ENCODE results near the gene PKLR. TPM values are rescaled to one million over a fixed set of nuclear protein-coding genes. Genes with fewer than 3 reads are reported as not detected.

The PKLR gene
- polyA plus RNA-seq, 1 of the 3 experiments (the other 2 are of a cell fraction): not detected

DNA sequence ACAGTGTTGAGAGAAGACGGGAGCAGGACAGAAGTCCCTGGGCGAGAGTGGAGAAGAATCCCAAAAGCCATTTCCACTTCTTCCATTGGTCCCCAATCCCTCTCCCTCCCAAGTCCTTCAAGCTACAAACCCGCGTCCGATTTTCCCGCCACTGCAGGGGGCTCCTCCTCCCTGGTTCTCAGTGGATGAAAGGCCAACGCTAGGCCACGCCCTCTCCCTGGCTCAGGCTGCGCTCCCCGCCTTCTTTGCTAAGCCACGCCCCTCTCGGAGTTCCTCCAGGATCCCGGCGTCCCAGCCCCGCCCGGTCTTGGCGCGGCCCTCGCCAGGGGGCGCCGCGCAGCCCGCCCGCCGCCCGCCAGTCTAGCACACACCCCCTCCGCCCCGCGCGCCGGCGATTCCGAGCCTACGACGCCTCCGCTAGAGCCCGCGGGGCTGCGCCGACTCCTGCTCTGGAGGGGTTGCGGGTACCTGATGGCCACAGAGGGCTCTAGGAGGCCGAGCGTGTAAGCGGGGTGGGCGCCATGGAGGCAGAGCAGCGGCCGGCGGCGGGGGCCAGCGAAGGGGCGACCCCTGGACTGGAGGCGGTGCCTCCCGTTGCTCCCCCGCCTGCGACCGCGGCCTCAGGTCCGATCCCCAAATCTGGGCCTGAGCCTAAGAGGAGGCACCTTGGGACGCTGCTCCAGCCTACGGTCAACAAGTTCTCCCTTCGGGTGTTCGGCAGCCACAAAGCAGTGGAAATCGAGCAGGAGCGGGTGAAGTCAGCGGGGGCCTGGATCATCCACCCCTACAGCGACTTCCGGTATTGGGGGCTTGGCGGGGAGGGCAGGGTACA, 24.0 kb downstream of the PKLR start, which contains the start of gene HCN3:
TSS of gene HCN3 (plus strand) at position 394 of the 832 bp plus-strand sequence. CDS start at position 522, 128 bp downstream.
- WGBS (ENCODE audit: low lambda C conversion rate): 4% methylated on average over 17 of the region's 68 CpGs
- POLR2A ChIA-PET: interaction anchor here (0.7 to 1.0 kb wide), 2 partner anchors 15 to 46 kb away, joined by 3 to 4 read pairs; partner anchors contain the start of gene SCAMP3
- TF ChIP-seq POLR2AphosphoS5 (IDR thresholded peaks at IDR 0.05; ENCODE audit: low read depth, low read length) (0 out of 2 replicates have a peak, but pooled peaks have one; percentile 28), FOSL2 (IDR thresholded peaks at IDR 0.05; ENCODE audit: borderline replicate concordance, low read depth) (no peak), RAD21 (IDR thresholded peaks at IDR 0.05; ENCODE audit: low read length) (peak; percentile 46), MXI1 (IDR thresholded peaks at IDR 0.05; ENCODE audit: low read depth, low read length) (peak; percentile 36; the same call in 1 of the 2 replicates), SMC3 (IDR thresholded peaks at IDR 0.05; ENCODE audit: low read depth, low read length) (peak; percentile 73), GABPA (IDR thresholded peaks at IDR 0.05; ENCODE audit: low read depth) (no peak), TCF12 (IDR thresholded peaks at IDR 0.05) (no peak), NRF1 (IDR thresholded peaks at IDR 0.05; ENCODE audit: low read depth, low read length) (no peak; the same call in none of the 2 replicates), TAF1 (IDR thresholded peaks at IDR 0.05; ENCODE audit: borderline replicate concordance, low read depth, low read length) (no peak), ELF1 (IDR thresholded peaks at IDR 0.05) (no peak), RCOR1 (IDR thresholded peaks at IDR 0.05; ENCODE audit: low read length) (no peak), SIN3A (IDR thresholded peaks at IDR 0.05; ENCODE audit: borderline replicate concordance, low read depth, low read length) (peak; percentile 87; the same call in 1 of the 2 replicates), TEAD4 (IDR thresholded peaks at IDR 0.05; ENCODE audit: borderline replicate concordance, insufficient read depth) (no peak), JUND (IDR thresholded peaks at IDR 0.05) (no peak), CHD2 (IDR thresholded peaks at IDR 0.05; ENCODE audit: low read length, partially characterized antibody) (peak; percentile 9), FOXJ3 (CRISPR knock-in tag; IDR thresholded peaks at IDR 0.05) (no peak)
- TF ChIP-seq, protein P1, sequence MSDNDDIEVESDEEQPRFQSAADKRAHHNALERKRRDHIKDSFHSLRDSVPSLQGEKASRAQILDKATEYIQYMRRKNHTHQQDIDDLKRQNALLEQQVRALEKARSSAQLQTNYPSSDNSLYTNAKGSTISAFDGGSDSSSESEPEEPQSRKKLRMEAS (IDR thresholded peaks at IDR 0.05; ENCODE audit: low read depth): peak; percentile 59
- TF ChIP-seq, protein P2, sequence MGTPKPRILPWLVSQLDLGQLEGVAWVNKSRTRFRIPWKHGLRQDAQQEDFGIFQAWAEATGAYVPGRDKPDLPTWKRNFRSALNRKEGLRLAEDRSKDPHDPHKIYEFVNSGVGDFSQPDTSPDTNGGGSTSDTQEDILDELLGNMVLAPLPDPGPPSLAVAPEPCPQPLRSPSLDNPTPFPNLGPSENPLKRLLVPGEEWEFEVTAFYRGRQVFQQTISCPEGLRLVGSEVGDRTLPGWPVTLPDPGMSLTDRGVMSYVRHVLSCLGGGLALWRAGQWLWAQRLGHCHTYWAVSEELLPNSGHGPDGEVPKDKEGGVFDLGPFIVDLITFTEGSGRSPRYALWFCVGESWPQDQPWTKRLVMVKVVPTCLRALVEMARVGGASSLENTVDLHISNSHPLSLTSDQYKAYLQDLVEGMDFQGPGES (IDR thresholded peaks at IDR 0.05; ENCODE audit: low read depth, low read length): no peak
- TF ChIP-seq, protein P3, sequence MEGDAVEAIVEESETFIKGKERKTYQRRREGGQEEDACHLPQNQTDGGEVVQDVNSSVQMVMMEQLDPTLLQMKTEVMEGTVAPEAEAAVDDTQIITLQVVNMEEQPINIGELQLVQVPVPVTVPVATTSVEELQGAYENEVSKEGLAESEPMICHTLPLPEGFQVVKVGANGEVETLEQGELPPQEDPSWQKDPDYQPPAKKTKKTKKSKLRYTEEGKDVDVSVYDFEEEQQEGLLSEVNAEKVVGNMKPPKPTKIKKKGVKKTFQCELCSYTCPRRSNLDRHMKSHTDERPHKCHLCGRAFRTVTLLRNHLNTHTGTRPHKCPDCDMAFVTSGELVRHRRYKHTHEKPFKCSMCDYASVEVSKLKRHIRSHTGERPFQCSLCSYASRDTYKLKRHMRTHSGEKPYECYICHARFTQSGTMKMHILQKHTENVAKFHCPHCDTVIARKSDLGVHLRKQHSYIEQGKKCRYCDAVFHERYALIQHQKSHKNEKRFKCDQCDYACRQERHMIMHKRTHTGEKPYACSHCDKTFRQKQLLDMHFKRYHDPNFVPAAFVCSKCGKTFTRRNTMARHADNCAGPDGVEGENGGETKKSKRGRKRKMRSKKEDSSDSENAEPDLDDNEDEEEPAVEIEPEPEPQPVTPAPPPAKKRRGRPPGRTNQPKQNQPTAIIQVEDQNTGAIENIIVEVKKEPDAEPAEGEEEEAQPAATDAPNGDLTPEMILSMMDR (IDR thresholded peaks at IDR 0.05): peak; percentile 70
- TF ChIP-seq, protein P4, sequence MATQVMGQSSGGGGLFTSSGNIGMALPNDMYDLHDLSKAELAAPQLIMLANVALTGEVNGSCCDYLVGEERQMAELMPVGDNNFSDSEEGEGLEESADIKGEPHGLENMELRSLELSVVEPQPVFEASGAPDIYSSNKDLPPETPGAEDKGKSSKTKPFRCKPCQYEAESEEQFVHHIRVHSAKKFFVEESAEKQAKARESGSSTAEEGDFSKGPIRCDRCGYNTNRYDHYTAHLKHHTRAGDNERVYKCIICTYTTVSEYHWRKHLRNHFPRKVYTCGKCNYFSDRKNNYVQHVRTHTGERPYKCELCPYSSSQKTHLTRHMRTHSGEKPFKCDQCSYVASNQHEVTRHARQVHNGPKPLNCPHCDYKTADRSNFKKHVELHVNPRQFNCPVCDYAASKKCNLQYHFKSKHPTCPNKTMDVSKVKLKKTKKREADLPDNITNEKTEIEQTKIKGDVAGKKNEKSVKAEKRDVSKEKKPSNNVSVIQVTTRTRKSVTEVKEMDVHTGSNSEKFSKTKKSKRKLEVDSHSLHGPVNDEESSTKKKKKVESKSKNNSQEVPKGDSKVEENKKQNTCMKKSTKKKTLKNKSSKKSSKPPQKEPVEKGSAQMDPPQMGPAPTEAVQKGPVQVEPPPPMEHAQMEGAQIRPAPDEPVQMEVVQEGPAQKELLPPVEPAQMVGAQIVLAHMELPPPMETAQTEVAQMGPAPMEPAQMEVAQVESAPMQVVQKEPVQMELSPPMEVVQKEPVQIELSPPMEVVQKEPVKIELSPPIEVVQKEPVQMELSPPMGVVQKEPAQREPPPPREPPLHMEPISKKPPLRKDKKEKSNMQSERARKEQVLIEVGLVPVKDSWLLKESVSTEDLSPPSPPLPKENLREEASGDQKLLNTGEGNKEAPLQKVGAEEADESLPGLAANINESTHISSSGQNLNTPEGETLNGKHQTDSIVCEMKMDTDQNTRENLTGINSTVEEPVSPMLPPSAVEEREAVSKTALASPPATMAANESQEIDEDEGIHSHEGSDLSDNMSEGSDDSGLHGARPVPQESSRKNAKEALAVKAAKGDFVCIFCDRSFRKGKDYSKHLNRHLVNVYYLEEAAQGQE (IDR thresholded peaks at IDR 0.05; ENCODE audit: low read depth, low read length): 0 out of 2 replicates have a peak, but pooled peaks have one; percentile 28
- TF ChIP-seq, protein P5, sequence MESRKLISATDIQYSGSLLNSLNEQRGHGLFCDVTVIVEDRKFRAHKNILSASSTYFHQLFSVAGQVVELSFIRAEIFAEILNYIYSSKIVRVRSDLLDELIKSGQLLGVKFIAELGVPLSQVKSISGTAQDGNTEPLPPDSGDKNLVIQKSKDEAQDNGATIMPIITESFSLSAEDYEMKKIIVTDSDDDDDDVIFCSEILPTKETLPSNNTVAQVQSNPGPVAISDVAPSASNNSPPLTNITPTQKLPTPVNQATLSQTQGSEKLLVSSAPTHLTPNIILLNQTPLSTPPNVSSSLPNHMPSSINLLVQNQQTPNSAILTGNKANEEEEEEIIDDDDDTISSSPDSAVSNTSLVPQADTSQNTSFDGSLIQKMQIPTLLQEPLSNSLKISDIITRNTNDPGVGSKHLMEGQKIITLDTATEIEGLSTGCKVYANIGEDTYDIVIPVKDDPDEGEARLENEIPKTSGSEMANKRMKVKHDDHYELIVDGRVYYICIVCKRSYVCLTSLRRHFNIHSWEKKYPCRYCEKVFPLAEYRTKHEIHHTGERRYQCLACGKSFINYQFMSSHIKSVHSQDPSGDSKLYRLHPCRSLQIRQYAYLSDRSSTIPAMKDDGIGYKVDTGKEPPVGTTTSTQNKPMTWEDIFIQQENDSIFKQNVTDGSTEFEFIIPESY (IDR thresholded peaks at IDR 0.05; ENCODE audit: borderline replicate concordance, low read depth): no peak
- TF ChIP-seq, protein P6, sequence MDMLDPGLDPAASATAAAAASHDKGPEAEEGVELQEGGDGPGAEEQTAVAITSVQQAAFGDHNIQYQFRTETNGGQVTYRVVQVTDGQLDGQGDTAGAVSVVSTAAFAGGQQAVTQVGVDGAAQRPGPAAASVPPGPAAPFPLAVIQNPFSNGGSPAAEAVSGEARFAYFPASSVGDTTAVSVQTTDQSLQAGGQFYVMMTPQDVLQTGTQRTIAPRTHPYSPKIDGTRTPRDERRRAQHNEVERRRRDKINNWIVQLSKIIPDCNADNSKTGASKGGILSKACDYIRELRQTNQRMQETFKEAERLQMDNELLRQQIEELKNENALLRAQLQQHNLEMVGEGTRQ (IDR thresholded peaks at IDR 0.05; ENCODE audit: borderline replicate concordance, low read depth, low read length): no peak

More for the DNA sequence above, 24.0 kb downstream of the PKLR start, which contains the start of gene HCN3:
- CTCF ChIA-PET: interaction anchor here (0.6 to 4.7 kb wide), 30 partner anchors 11 to 227 kb away, joined by 3 to 27 read pairs (median 4); partner anchors contain the start of genes FDPS, PKLR, RUSC1 and SCAMP3
- H3K4me1 ChIP-seq (ENCODE audit: control insufficient read depth in 1 of 2, insufficient read depth in 2 of 2, low read depth in 1 of 2, low read length in 1 of 2): peaks cover 5 to 22% of the 10 kb centered on the region in 2 experiments; a peak in 2 of 4 replicates
- H3K4me2 ChIP-seq: peak within 1 kb of the TSS; percentile 98
- H2AFZ ChIP-seq (ENCODE audit: low read depth): peak within 1 kb of the TSS; percentile 88
- H3K79me2 ChIP-seq (ENCODE audit: insufficient read depth): peaks cover 9% of the 10 kb centered on the region
- H3F3A ChIP-seq (replicated peaks; ENCODE audit: insufficient read depth): peaks cover 18% of the 10 kb centered on the region
- H3K36me3 ChIP-seq (replicated peaks in 1 of 2; ENCODE audit: control insufficient read depth in 1 of 2, insufficient read depth in 2 of 2, low read length in 1 of 2): no peaks in the 10 kb centered on the region
- DNase-seq: peak; percentile 98
- H3K9ac ChIP-seq: peak within 1 kb of the TSS; percentile 58; the same call in 1 of the 2 replicates
- peak within 1 kb of the TSS; percentile 25 to 66; a peak in 3 of 4 replicates for H3K27ac ChIP-seq (ENCODE audit: low read depth in 2 of 2, low read length in 1 of 2)
- H4K20me1 ChIP-seq (ENCODE audit: insufficient read depth): peaks cover 8% of the 10 kb centered on the region
- H3K27me3 ChIP-seq (ENCODE audit: insufficient read depth): no peaks in the 10 kb centered on the region
- no peaks in the 10 kb centered on the region for H3K9me3 ChIP-seq
- no peaks in the 10 kb centered on the region for H3K9me2 ChIP-seq
- peak within 1 kb of the TSS; percentile 71 to 78 for H3K4me3 ChIP-seq (ENCODE audit: low read depth in 2 of 2, low read length in 1 of 2)
